Activated effector memory CD4-positive, alpha-beta T cell treated with anti-CD3 and anti-CD28 coated beads, Interleukin-2, amount 50 U/mL, for 16 hours (primary cell): ENCODE data around the gene PPFIA2.

ENCODE experiments used
- DNase-seq: peaks from one replicate; pipeline ENCODE4 v3.0.0-alpha.2; 2020

PPFIA2 gene

DNA sequence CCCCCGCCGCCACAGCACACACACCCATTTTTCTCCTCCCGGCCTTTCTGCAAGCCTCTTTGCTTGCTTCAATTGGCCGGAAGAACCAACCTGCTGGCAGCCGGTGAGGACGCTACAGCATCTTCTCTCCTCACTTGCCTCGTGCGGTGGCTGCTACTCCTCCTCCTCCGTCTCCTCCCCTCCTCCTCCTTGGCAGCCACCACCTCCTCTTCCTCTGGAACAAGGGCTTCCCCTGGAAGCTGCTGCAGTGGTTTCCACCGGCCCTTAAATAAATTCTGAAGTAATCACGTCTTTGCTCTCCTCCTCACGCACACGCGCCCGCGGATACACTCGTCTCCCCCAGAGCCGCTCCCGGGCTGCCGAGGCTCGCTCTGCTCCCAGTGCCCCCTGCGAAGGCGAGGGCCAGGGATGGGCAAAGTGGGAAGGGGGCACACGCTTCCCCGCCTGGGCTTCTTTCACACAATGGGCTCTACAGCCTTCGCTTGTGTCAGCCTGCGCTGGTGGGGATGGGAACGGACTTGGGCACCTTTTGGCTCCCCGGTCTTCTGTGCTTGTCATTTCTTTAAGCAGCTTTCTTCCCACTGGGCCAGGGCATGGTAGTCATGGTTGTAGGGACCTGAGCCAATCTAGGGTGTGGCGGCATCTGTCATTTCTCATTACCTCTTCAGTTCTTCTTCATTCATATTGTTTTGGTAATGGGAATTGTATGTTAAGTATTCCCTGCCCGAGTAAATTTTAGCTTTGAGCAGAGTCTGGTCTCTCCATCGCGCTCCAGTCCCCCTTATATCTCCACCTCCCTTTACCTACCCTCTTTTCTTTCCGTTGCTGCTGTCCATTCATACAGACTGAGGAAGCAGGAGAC is at the start of gene PPFIA2:
TSS of gene PPFIA2 (minus strand) at position 161 of the 862 bp plus-strand sequence.
- DNase-seq = no peak

DNA sequence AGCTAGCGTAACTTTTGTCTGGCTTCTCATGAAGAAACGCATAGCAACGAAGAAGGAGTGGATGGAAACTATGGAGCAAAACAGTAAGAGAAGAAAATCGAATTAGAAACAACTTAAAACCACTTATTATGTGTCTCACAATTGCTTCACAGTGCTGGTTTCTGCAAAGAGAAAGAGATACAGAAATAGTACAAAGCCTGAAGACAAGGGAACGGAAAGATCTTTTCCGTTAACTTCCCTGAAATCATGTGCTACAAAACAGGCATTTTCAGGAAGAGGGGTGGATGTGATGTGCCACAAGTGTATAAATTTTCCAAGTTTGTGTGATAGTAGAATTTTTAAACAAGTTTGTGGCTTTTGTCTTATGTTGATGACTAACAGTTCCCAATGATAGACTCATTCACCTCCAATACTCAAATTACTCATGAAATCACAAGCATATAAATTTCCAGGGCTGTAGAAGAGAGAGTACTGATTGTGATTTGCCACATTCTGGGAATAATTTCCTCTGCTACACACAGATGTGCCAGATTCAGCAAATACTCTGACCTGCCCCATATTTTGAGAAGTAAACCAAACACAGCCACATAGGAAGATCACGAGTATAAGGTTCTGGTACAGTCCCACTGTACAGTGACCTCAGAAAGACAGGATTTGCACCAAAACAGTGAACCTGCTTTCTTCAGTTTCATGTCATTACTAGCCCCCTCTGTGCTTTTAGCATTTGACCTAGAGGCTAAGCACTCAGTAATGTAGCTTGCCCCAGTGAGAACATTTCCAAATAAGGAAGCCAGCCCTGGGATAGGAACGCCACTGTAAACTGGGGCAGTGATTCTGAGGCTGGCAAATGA is 41.4 kb upstream of the PPFIA2 start:
- no peak for DNase-seq

DNA sequence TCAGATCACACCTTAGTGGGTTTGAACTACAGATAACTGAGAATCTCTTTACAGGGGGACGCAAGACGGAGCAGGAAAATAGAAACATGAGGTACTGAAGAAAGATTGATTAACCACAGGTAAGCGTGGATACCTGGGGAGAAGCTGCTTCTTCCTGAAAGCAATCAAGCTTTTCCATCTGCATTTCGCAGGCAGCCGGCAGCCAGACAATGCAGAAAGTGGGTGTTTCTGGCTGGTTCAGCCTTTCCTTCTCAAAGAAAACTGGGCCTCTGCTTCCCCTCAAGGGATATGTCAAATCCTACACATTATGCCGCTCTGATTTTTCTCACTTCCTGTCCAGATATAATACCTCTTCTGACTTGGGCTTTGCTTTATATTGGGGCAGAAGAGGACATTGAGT is 39.1 kb upstream of the PPFIA2 start:
- no peak for DNase-seq

DNA sequence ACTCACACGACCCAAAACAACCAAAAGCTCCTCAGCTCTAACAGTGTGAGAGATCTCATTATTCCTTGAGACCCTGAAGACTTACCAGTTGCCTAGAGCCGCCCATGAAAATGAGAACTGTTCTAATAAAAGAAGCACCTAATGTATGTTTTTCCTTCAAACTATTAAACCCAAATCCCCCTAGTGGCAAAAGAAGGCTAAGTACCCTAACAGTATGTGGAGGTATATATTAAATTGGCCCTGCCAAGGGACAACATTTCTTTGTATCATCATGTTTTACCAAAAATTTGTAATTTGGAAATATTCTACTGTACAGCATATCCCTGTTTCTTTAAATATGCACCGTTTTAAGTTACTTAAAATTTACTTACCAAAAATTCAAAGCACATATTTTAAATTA is 38.0 kb upstream of the PPFIA2 start:
- no peak for DNase-seq

DNA sequence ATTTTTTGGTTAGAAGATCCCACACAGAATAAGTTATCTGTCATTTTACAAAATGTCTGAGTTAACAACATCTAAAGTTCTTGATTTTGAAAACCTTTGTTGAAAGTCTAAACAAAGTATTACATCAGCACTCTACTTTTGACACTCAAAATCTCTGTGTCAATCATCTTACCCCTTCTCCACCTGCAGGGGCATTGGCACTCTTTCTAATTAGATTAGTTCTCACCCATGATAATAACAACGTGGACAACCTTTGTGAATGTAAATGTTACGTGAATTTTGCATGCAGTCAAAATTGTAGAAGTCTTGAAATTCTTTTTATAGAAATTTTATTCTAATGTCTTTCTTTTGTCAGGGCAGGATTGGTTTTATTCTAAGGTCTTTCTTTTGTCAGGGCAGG is 33.5 kb upstream of the PPFIA2 start:
- DNase-seq = no peak

DNA sequence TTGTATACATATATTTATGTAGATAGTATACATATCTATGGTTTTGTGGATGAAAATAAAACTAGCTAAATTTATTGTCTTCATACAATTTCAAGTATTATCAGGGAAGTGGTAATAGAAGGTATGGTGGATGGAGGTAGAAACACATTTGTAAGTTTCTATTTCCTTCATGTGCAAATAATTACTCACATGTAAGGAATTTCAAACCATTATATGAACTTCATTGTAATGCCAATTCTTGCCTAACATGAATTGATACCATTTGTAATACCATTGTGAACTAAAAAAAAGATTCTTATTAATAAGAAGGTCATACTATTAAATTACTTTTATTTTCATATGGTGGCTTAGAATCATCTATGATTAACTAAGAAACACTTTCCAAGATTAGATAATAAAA is 20.1 kb upstream of the PPFIA2 start:
- DNase-seq = no peak

DNA sequence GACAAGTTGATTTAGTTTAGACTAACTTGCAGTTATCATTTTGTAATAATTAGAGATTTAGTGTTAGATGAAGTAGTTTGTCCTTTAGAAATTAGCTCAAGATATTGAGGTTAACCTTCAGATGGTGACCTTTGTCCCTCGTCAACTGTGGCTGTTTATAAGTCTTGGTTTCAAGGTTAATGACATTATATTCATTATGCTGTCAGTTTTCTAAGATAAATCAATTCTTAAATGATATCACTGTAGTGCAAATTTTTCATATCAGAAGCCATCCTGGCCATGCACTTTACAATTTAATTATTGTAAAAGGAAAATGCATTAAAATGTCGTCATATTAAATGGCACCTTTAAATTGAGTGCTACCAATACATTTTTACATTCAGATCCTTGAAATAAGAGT is 19.6 kb upstream of the PPFIA2 start:
- DNase-seq = no peak

DNA sequence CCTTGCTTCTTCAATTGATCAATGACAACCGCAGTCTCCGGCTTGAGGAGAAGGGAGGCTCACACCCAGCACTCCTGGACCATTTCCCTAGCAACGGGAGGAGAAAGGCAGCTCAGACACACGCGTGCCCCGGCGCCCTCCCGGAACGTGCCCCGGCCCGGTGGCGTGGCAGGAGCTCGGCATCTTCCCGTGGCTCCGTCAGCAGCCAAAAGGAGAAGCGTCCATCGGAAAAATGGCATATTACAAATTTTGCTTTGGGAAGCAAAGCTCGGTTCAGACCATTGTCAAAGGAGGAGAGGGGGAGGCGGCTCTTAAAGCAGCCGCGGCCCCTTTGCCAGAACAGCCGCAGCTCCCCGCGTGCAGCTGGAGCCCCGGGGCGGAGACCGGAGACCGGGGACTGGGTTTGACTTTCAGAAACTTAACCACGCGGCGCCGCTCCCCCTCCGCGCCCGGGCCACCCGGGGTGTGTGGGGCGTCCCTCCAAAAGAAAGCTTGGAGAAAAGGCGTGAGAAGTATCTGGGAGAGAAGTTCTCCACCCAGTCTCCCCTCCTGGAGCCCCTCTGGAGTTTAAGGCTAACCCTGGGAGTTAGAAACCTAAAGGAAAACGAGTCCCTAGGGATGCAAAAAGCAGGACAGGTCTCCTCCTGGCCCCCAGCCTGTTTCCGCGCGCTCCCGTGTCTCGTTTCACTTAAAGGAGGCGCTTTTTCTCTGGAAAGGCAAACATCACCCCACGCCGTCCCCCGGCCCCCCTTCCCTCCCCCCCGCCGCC is 545 bp downstream of the PPFIA2 start:
- DNase-seq = no peak

DNA sequence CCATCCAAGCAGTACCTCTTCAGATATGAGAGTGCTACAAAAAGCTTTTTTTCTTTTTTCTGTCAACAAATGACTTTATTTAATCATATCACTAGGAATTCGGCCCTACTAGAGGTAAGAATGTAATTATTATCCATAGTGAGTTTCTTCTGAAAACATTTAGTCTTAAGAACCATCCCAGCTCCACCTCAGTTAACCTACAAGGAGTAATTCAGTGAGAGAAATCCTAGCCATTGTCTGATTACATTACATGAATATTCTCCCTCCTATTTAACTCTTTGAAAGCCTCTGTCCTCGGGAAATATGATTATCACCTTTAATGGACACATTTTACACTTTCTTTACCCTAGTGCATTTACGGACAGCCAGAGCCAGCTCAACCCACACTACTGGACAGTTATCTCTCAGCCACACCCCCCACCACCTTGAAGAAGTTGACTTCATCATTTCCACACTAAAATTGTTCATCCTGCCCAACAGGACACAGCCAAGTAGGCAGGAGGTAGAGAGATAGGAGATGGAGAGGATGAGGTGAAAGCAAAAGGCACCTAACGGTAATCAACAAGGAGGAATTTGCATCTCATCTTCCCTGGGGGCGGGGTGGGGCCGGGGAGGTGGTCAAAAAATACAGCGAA is 1.3 kb downstream of the PPFIA2 start:
- no peak for DNase-seq

DNA sequence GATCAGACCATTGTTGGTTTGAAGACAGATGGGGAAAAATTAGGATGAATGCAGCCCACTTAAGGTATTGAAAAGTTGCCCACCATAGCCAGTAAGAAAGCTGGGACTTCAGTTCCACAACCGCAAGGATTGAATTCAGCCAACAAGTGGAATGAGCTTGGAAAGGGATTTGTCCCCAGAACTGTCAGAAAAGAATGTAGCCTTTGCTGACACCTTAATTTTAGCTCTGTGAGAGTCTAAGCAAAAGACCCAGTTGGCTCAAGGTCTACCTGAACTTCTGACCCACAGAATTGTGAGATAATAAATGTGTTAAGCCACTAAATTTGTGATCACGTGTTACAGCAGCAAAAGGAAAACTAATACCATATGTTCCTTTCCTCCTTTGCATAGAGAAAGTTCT is 29.4 kb downstream of the PPFIA2 start:
- DNase-seq = no peak

DNA sequence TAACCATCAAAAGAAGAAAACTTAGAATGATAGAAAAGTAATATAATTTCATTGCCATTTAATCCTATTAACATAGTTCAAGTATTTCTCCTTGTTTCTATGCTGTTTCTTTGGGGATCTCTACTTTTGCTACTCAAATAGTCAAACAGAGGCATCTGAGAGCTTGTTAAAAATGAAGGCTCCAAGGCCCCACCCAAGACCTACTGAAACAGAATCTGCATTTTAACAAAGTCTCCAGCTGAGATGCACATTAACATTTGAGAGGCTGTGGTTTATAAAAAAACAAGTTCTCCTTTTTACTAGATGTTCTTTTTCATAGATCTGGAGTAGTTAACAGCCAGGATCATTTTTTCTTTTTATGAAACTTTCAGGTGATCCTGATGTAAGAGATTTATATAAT is 31.8 kb downstream of the PPFIA2 start:
- no peak for DNase-seq

DNA sequence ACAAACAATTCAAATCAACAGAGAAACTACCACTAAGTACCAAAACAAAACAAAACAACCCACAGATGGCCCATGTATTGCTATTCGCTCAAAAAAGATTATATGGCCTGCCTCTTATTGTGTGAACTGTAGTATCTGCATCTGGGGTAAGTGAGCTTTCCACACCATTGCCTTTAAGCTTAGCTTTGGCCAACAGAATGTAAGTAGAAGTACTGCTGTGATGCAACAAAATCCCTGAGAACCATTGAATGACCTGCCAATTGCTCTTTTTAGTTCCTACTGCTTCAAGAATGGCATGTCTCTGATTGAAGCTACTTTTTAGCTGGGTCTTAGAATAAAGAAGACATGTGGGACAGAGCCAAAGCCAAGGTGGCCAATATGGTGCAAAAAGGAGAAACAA is 32.5 kb downstream of the PPFIA2 start:
- no peak for DNase-seq

DNA sequence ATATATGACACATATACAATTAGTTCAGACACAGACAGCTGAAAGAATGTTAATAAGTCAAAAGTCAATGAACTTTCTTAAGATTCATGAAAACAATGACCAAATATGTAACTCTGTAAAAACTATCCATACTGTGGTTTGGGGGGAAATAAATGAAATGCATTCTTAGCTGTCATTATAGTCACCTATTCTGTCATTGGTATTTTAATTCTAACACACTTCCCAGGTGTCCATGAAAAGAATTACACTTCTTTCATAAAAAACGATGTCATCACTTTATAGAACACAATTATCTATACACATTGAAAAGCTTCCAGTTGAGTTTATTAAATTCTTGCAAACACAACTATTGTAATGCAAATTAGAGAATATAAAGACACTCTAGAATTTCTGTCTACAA is 35.8 kb downstream of the PPFIA2 start:
- DNase-seq = no peak

DNA sequence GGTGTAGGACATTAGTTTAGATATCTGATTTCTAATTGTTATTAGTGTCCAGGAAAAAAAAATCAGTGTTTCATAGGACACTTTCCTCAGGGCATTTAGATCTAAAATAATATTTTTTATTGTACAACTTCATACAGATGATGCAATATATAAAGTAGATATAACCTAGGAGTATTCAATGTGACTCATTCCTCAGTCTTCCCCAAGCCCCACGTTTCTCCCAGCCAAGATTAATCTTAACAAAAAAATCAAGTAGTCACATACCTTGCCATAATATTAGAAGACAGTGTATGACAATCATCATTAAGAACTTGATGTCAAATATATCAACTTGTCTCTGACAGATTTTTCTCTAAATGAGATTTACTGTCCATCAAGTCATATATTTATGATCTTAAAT is 37.1 kb downstream of the PPFIA2 start:
- no peak for DNase-seq

DNA sequence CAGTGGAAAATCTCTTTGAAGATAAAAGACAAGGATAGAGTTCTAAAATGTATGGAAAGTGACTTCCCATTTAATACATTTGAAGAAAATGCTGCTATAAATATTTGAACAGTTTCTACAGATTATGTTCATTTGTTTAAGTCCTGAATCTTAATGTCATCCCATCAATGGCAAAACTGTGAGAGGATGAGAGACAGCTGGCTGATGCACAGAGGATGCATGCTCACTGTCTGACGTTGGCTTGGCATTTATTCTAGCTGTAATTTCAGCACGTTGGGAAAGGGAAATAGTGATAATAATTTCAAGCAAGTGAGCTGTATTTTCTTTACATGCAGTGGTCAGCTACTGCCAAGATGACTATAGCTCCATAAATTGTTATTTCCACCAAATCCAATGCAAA is 40.5 kb downstream of the PPFIA2 start:
- no peak for DNase-seq

DNA sequence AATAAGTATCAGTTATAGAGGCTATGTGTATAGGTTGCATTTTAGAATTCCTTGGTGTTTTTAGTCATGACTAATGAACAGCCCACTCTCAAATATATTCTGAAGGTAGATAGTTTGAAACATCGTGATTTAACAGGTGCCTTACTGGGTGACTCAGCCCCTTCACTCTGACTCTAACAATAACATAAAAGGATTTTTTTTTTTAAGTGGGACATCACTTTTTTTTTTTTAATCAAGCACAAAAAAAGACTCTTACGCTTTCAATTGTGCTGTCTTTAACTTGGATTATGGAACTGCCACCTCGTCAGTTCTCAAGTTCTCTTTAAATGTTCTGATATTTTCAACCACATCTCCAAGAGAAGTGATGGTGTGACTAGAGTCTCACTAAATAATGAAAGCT is 46.6 kb downstream of the PPFIA2 start:
- DNase-seq = no peak

DNA sequence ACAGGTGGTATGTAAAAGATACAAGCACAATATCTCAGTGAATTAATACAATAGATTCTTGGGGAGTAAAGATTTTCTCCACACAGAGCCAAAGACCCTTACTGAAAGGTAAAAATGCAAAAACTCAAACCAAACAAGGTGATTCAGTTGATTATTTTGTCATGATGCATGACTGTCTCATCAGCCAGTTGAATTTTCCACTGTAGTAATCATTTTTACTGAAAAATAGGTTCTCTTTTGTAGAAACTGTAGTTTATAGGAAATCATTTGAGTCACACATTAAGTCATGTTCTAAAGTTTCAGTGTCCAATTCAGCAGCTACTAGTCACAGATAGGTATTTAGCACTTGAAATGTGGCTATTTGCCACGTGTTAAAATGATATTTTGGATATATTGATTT is 53.6 kb downstream of the PPFIA2 start:
- DNase-seq = no peak

DNA sequence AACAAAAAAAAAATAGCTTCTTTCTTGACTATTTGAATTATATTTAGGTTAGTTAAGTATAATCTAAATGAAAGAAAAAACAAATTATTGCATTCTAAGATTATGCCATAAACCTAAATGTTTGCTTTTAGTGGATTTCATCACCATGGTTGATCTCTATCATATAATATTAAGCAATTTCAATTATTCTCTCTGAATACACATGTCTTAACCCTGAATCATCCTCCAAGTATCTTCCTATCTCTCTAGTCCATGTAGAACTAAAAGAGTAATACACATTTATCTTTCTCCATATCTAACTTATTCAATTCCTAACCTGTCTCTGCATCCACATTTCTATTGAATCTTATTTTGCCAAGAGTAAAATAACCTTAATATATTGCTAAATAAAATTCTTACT is 59.6 kb downstream of the PPFIA2 start:
- no peak for DNase-seq

DNA sequence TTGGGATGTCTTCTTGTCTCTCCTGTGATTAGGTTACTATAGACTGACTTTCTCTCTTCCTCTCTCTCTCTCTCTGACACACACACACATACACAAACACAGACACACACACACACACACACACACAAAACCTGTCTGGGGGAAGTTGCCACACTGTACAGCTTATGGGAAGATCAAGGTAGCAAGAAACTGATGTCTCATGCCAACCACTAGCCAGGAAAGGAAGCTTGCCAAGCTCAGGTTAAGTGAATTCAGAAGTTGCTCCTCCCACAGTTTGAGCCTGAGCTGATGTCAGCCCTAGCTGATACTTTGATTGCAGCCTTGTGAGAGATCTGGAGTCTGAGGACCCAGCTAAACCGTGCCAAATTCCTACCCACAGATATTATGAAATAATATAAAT is 67.1 kb downstream of the PPFIA2 start:
- DNase-seq = no peak

DNA sequence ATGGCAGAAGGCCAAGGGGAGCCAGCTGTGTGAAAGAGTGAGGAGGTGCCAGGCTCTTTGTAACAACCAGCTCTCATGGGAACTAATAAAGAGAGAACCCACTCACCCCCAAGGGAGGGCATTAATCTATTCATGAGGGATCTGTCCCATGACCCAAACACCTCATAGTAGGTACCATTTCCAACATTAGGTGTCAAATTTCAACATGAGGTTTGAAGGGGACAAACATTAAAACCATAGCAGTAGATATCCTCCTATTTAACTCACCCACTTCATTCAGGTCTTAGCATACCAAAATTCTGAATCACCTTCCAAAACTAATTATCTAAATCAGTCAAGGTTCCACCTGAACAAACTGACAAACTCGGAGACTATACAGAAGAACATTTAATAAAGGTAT is 75.3 kb downstream of the PPFIA2 start:
- DNase-seq = no peak

DNA sequence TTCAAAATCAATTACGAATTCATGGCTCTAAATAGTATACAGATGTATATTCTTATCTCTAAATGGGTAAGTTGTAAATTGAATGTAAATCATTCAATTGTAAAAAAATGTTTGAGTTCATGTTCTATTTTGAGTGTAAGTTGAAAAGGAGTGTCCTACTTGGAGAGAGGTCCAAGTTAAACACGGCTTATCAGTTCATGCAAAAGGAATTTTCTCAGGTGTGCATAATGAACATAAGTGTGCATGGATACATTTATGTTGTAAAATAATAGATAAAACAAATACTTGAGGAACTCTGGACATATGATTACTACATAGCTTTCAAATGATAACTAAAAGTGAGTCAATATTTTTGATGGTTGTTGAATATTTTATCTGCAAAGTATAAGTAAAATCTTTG is 79.5 kb downstream of the PPFIA2 start:
- no peak for DNase-seq

DNA sequence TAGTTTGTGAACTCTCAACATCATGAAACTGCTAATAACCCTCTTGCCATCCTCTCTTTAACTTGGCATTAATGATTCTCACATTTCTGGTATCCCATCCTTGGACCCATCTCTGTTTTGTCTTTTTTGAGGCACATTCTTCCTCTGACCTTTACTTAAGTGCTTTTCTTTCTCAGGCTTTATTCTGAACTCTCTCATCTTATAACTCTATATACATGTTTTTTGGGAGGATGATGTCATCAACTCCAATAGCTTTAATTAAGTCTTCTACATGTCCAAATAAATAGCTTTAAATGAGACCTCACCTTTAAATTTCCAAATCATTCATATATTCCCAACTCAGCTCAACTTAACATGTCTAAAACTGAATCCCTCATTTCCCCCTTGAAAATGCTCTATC is 88.4 kb downstream of the PPFIA2 start:
- DNase-seq = no peak

DNA sequence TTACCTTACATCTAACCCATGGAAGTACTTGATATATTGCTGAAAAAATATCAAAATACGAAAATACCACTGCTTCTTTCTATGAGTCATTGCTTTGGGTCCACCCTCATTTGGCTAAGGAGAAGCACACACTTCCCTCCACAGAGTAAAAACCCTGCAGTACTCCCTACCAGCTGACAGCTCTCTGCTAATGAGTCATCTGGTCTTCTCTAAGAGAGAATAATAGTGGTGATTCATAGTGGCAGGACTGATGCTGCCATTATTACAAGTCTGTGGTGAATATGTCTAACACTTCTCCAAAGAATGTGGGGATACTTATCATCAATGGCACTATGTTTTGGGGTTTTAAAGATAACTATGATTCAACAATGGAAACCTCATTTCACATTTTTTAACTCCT is 90.7 kb downstream of the PPFIA2 start:
- DNase-seq = no peak
